ENCODE data around the gene SUGP2.

Gene SUGP2

GRCh38 chr19:19059018-19059836 lies 25.9 kb upstream of the SUGP2 start:
- TF ChIP-seq CTCF (IDR thresholded peaks at IDR 0.05; ENCODE audit: low read length, missing control alignments) = no peak
- no peak overlapping the region for H3K4me3 ChIP-seq (replicated peaks; ENCODE audit: low read depth, low read length)
- DNase-seq (ENCODE audit: low read depth) = no peak

- no peak for DNase-seq (ENCODE audit: low read depth)
- no peak for TF ChIP-seq CTCF (IDR thresholded peaks at IDR 0.05; ENCODE audit: low read length, missing control alignments)
- no peak overlapping the region for H3K4me3 ChIP-seq (replicated peaks; ENCODE audit: low read depth, low read length)
Measured at GRCh38 chr19:19057720-19058119, 24.4 kb upstream of the SUGP2 start.

GRCh38 chr19:19057317-19057716 lies 24.0 kb upstream of the SUGP2 start:
- no peak for TF ChIP-seq CTCF (IDR thresholded peaks at IDR 0.05; ENCODE audit: low read length, missing control alignments)
- no peak for DNase-seq (ENCODE audit: low read depth)
- H3K4me3 ChIP-seq (replicated peaks; ENCODE audit: low read depth, low read length) = no peak overlapping the region

GRCh38 chr19:19056636-19057275 lies 23.4 kb upstream of the SUGP2 start:
- H3K4me3 ChIP-seq (replicated peaks; ENCODE audit: low read depth, low read length) = no peak overlapping the region
- TF ChIP-seq CTCF (IDR thresholded peaks at IDR 0.05; ENCODE audit: low read length, missing control alignments) = no peak

GRCh38 chr19:19055701-19056100 lies 22.4 kb upstream of the SUGP2 start:
- no peak overlapping the region for H3K4me3 ChIP-seq (replicated peaks; ENCODE audit: low read depth, low read length)
- DNase-seq (ENCODE audit: low read depth) = no peak
- no peak for TF ChIP-seq CTCF (IDR thresholded peaks at IDR 0.05; ENCODE audit: low read length, missing control alignments)

More at GRCh38 chr19:19056636-19057275, 23.4 kb upstream of the SUGP2 start:
- no peak for DNase-seq (ENCODE audit: low read depth)

GRCh38 chr19:19054939-19055440 lies 21.7 kb upstream of the SUGP2 start:
- no peak for DNase-seq (ENCODE audit: low read depth)
- no peak for TF ChIP-seq CTCF (IDR thresholded peaks at IDR 0.05; ENCODE audit: low read length, missing control alignments)
- H3K4me3 ChIP-seq (replicated peaks; ENCODE audit: low read depth, low read length) = no peak overlapping the region
